ENCODE results near the gene LRRK2.

- no peak for TF ChIP-seq CTCF (tag by site-specific recombination; IDR thresholded peaks at IDR 0.05)
- TF ChIP-seq SP2 (tag by site-specific recombination; IDR thresholded peaks at IDR 0.05), result no peak
- no peak for TF ChIP-seq ZNF155 (tag by site-specific recombination; IDR thresholded peaks at IDR 0.05)
- no peak for TF ChIP-seq ZFP3 (tag by site-specific recombination; IDR thresholded peaks at IDR 0.05; ENCODE audit: low read depth)
- TF ChIP-seq ZBTB7A (tag by site-specific recombination; IDR thresholded peaks at IDR 0.05; ENCODE audit: low read depth), result no peak
- no peak for TF ChIP-seq REST (tag by site-specific recombination; IDR thresholded peaks at IDR 0.05)
- TF ChIP-seq ZNF280D (tag by site-specific recombination; IDR thresholded peaks at IDR 0.05), result no peak
- TF ChIP-seq BCL6B (tag by site-specific recombination; IDR thresholded peaks at IDR 0.05), result no peak
- TF ChIP-seq YY1 (tag by site-specific recombination; IDR thresholded peaks at IDR 0.05), result no peak
- TF ChIP-seq ZNF121 (tag by site-specific recombination; IDR thresholded peaks at IDR 0.05), result no peak
Observed at GRCh38 chr12:40330180-40330579, 105.4 kb downstream of the LRRK2 start.
